ENCODE results near the gene MPV17. TPM values are rescaled to one million over a fixed set of nuclear protein-coding genes. Genes with fewer than 3 reads are reported as not detected.

MPV17 gene
- polyA plus RNA-seq, 1 experiment = 177 TPM

DNA sequence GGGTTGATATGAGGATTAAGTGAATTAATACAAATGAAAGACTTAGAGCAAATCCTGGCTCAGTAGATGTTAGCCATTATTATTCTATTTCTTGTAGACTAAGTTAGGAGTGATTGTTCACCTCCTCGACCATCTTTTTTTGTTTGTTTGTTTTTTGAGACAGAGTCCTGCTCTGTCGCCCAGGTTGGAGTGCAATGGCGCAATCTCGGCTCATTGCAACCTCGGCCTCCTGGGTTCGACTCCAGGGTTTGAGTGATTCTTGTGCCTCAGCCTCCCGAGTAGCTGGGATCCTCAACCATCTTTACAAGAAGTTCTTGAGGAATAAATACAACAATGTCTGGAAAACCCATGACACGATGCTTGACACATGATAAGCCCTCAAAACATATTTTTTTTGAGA, 28.0 kb downstream of the MPV17 start:
- ChIA-PET CTCF (interaction anchor here (1.0 to 7.5 kb wide), 3 partner anchors 9 to 15 kb away, joined by 4 to 66 read pairs (median 43); partner anchors contain the start of gene TRIM54), POLR2A (no interaction called here)
- no peak overlapping the region for H3K4me3 ChIP-seq (ENCODE audit: low read depth, low read length)
- DNase-seq (ENCODE audit: low read depth) = no peak
- no peak for TF ChIP-seq CTCF (IDR thresholded peaks at IDR 0.05; ENCODE audit: insufficient read depth, low read depth, low read length)
- no peaks in the 10 kb centered on the region for H3K36me3 ChIP-seq (ENCODE audit: control insufficient read depth, insufficient read depth, low read length)
- H3K27me3 ChIP-seq (ENCODE audit: control insufficient read depth, insufficient read depth, low read length) = peaks cover 11% of the 10 kb centered on the region

- Histone ChIP-seq H3K27me3 (ENCODE audit: control insufficient read depth, insufficient read depth, low read length) (peaks cover 12% of the 10 kb centered on the region), H3K4me3 (ENCODE audit: low read depth, low read length) (no peak overlapping the region), H3K36me3 (ENCODE audit: control insufficient read depth, insufficient read depth, low read length) (no peaks in the 10 kb centered on the region)
- POLR2A ChIA-PET = no interaction called here
- no peak for DNase-seq (ENCODE audit: low read depth)
- CTCF ChIA-PET = interaction anchor here (0.8 to 7.5 kb wide), 3 partner anchors 11 to 192 kb away, joined by 4 to 66 read pairs (median 43); partner anchors contain the start of gene TRIM54
- TF ChIP-seq CTCF (IDR thresholded peaks at IDR 0.05; ENCODE audit: insufficient read depth, low read depth, low read length) = no peak
Observed at GRCh38 chr2:27291865-27292264, 31.0 kb downstream of the MPV17 start.

GRCh38 chr2:27290549-27290948, 32.3 kb downstream of the MPV17 start:
- ChIA-PET POLR2A (no interaction called here), CTCF (interaction anchor here (7.5 kb wide), 1 partner anchor 10 kb away, joined by 66 read pairs; the partner anchor contains the start of gene TRIM54)
- Histone ChIP-seq H3K27me3 (ENCODE audit: control insufficient read depth, insufficient read depth, low read length) (0 out of 2 replicates have a peak, but pooled peaks cover 8% of the 10 kb centered on the region), H3K36me3 (ENCODE audit: control insufficient read depth, insufficient read depth, low read length) (no peaks in the 10 kb centered on the region), H3K4me3 (ENCODE audit: low read depth, low read length) (no peak overlapping the region)
- DNase-seq (ENCODE audit: low read depth) = no peak
- TF ChIP-seq CTCF (IDR thresholded peaks at IDR 0.05; ENCODE audit: insufficient read depth, low read depth, low read length) = no peak

DNA sequence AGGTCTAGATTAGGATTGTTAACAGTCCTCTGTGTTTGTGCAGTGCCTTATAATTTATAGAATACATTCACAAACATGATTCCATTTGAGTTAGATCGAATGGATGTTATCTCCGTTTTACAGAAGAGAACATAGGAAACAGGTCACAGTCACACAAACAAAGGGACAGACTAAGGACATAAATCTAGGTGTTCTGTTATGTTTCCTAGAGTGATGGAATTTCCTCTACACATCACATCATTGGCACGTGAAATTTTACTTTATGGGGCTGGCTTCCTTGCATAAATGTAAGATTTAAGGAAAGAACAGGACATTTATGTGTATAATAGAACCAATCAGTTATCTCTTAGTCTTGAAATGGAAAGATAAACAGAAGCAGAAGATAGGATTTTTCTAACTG, 34.3 kb downstream of the MPV17 start:
- no peaks in the 10 kb centered on the region for H3K36me3 ChIP-seq (ENCODE audit: control insufficient read depth, insufficient read depth, low read length)
- peaks cover 11% of the 10 kb centered on the region; the same call in 1 of the 2 replicates for H3K27me3 ChIP-seq (ENCODE audit: control insufficient read depth, insufficient read depth, low read length)
- no peak for TF ChIP-seq CTCF (IDR thresholded peaks at IDR 0.05; ENCODE audit: insufficient read depth, low read depth, low read length)
- no peak for DNase-seq (ENCODE audit: low read depth)
- ChIA-PET POLR2A (no interaction called here), CTCF (interaction anchor here (0.8 to 7.5 kb wide), 5 partner anchors 8 to 189 kb away, joined by 3 to 66 read pairs (median 3); partner anchors contain the start of gene TRIM54)
- H3K4me3 ChIP-seq (ENCODE audit: low read depth, low read length) = no peak overlapping the region

- CTCF ChIA-PET = interaction anchor here (1.1 kb wide), 1 partner anchor 26 kb away, joined by 3 read pairs; no protein-coding TSS in a partner anchor
- no peak overlapping the region for H3K4me3 ChIP-seq (ENCODE audit: low read depth, low read length)
- H3K27me3 ChIP-seq (ENCODE audit: control insufficient read depth, insufficient read depth, low read length) = peaks cover 7% of the 10 kb centered on the region; the same call in 1 of the 2 replicates
- H3K36me3 ChIP-seq (ENCODE audit: control insufficient read depth, insufficient read depth, low read length) = no peaks in the 10 kb centered on the region
- POLR2A ChIA-PET = no interaction called here
- DNase-seq (ENCODE audit: low read depth) = no peak
- TF ChIP-seq CTCF (IDR thresholded peaks at IDR 0.05; ENCODE audit: insufficient read depth, low read depth, low read length) = no peak
Observed at GRCh38 chr2:27285481-27285880, 37.4 kb downstream of the MPV17 start.

All from BJ (cell line).